T-helper 1 cell treated with Interleukin-12 subunit alpha and Interleukin-12 subunit beta and Interleukin-4 antibody, amounts not matched to agents 30 ng/mL and 1 ng/mL, for 36 hours (primary cell): ENCODE data around the gene DHRSX. TPM values are rescaled to one million over a fixed set of nuclear protein-coding genes. Genes with fewer than 3 reads are reported as not detected.
"Not testable (repeated sequence)": the region's sequence is repeated elsewhere in the genome, so short reads cannot be mapped to it uniquely, and the experiment has no call there.

Source experiments
- intact Hi-C: fragments of 100-400 bp; cut with micrococcal nuclease; formaldehyde crosslinking; loops from one replicate; pipeline ENCODE4 v1.15.1; 2024
- total RNA-seq: library from RNA; stranded (reverse); gene quantifications from 2 replicates; pipeline ENCODE4 v1.2.3, GENCODE V29; 2022

DHRSX gene
- total RNA-seq, 1 donor from 2014 or later = 20.0 TPM

- intact Hi-C loops = no loop called here
Measured at GRCh38 chrX:2371026-2371711, 129.6 kb downstream of the DHRSX start.

GRCh38 chrX:2370456-2370855 lies 130.3 kb downstream of the DHRSX start:
- intact Hi-C loops = no loop called here

DNA sequence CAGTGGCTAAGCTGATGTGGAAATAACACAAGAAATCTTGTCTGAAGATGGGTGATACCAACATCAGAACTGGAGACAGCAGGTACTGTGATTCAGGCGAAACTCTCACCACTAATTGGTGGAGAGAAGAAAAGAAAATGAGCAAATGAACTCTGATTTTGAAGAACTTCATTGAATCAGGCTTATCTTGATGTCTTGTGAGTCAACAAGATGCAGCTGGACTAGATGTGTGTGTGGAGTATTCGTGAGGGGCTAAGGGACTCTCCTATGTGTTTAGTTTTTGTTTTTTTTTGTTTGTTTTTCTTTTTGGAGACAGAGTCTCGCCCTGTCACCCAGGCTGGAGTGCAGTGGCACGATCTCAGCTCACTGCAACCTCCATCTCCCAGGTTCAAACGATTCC lies 131.6 kb downstream of the DHRSX start:
- intact Hi-C loops = no loop called here

GRCh38 chrX:2360731-2361130 lies 140.0 kb downstream of the DHRSX start:
- intact Hi-C loops = no loop called here

DNA sequence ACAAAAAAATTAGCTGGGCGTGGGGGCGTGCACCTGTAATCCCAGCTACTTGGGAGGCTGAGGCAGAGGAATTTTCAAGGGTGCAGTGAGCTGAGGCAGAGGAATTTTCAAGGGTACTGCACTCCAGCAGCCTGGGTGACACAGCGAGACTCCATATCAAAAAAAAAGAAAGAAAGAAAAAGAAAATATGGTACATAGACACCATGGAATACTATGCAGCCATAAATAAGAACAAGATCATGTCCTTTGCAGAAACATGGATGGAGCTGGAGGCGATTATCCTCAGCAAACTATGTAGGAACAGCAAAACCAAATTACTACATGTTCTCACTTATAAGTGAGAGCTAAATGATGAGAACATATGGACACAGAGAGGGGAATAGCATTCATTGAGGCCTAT lies 141.3 kb downstream of the DHRSX start:
- intact Hi-C loops = not testable (repeated sequence)

DNA sequence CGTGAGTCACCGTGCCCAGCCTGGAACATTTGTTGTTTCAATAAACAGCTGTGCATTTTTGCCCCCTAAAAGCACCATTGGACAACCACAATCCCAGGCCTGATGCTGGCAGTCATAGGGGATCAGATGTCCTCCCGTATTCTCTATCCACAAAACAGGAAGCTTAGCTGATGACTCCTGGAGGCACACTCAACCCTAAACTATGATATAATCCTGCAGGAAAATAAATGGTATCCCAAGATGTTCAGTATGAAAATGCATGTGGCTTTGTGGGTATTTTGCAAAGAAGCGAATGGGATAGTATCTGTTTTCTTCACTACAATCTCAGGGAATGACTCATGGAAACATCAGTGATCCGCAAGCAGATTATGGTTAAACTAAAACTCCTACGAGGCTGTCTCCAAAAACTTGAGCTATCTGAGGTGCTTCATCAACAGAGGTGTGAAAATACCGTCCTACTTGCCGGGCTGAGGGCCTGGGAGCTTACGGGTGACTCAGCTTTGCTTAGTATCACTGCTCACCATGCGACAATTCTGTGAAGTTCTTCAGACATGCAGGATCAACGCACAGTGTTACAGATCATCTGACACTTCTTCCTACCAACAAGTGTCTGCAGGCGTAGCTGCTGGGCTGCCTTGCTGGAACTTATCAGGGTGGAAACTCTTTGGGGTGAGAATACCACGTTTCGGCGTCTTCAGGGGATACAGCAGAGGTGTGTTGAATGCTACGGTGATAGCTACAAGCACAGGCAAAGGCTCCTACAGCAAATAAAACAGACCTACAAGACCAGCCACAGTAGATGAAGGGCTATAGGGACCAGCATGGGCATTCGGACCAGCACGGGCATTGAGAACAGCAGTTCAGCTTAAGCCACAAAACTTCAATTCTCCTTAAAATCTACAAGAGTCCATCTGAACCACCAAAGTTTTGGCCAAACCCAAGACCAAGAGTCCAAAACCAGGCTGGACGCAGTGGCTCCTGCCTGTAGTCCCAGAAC lies 148.5 kb downstream of the DHRSX start:
- intact Hi-C loops = no loop called here

DNA sequence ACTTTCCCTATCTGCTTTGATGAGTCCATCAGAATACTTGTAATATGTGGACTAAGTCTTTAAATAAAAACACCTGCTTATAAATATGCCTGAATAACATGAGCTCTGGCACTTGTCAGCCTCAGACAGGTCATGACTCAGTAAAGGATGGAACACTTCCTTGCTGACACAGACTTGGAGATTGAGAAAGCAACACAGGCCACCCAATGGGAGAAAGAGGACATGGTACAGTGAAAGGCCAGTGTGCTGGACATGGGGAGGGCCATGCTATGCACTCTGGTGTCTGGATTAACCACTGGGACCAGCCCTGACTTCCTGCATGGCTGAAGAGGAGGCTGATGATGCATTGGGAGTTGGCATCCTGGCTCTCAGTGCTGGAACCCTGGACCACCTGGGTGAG lies 149.5 kb downstream of the DHRSX start:
- intact Hi-C loops = no loop called here

GRCh38 chrX:2350703-2351102 lies 150.1 kb downstream of the DHRSX start:
- intact Hi-C loops = not testable (repeated sequence)

- intact Hi-C loops = not testable (repeated sequence)
Measured at GRCh38 chrX:2350036-2350435, 150.7 kb downstream of the DHRSX start.

DNA sequence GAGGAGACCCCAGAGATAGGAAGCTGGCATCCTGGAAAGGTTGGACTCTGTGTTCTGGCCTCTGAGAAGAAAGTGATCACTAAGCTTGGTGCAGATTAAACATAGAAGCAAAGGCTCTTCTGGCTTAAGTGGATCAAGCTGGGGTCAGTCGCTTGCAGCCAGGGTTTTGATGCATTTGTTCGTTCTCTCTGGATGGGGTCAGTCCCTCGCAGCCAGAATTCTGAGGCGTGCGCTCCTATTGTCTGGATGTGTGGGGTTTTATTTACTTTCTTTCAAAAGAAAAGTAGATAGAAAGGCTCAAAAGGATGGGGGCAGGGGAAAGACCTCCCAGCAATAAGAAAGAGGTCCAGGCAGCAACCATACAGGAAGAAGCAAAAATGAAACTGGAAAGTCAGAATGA lies 152.6 kb downstream of the DHRSX start:
- intact Hi-C loops = no loop called here

GRCh38 chrX:2346158-2346557 lies 154.6 kb downstream of the DHRSX start:
- intact Hi-C loops = no loop called here

DNA sequence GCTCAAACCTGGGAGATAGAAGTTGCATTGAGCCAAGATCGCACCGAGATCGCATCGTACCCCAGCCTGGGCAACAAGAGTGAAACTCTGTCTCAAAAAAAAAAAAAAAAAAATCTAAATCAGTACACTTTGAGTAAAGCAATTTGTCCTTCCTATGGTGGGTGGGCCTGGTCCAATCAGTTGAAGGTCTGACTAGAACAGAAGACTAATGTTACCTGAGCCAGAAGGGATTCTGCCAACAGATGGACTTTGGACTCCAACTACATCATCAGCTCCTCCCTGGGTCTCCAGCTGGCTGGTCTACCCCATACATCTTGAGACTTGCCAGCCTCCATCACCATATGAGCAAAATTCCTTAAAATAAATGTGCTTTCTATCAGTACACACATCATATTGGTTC lies 155.2 kb downstream of the DHRSX start:
- intact Hi-C loops = no loop called here

DNA sequence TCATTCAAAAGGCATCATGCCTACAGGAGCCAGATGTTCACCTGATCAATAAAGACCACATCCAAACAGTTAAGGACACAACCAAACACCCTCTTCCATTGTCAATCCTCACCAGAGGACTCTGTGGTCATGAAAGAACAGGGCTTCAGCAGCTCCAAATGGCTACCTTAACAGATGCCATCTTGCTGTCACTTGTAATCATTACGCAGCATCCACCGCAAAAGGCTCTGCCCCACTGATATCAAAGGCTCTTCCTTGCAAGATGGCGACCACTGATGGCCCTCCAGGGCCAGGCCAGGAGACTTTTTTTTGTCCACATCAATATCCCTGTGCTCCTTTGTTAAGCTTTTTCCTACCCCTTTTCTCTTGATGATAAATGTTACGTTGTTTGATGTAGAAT lies 157.4 kb downstream of the DHRSX start:
- intact Hi-C loops = no loop called here

DNA sequence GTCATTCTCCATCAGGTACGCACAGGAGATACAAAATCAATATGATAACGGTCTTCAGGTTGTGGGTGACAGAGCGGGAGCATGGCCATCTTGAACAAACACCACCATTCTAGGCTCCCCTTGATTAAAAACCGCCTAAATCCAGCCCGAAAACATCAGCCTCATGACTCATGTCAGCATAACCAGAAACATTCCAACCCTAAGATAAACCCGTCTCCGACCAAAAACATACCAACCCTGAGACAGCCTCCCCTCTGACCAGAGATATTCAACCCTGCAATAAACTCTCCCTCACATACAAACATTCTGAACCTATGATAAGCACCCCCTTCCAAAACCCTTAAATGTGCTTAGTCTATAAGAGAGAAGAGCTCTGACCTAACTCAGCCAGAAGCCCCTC lies 157.9 kb downstream of the DHRSX start:
- intact Hi-C loops = no loop called here

- intact Hi-C loops = no loop called here
Measured at GRCh38 chrX:2342281-2342688, 158.5 kb downstream of the DHRSX start.

GRCh38 chrX:2340991-2341390 lies 159.8 kb downstream of the DHRSX start:
- intact Hi-C loops = no loop called here

DNA sequence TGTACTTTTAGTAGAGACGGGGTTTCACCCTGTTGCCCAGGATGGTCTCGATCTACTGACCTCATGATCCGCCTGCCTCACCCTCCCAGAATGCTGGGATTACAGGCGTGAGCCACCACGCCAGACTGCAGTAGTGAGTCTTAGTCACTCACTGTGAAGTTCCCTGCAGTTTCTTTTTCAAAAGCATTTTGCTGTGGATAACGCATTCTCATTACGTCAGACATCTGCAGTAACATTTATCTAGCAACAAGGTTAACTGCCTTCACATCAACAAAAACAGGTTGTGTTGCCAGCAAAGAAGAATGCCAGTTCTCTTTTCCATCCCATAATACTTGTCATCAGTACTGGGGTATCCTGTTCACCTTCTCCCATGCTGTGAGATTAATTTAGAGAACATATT lies 164.6 kb downstream of the DHRSX start:
- intact Hi-C loops = no loop called here

DNA sequence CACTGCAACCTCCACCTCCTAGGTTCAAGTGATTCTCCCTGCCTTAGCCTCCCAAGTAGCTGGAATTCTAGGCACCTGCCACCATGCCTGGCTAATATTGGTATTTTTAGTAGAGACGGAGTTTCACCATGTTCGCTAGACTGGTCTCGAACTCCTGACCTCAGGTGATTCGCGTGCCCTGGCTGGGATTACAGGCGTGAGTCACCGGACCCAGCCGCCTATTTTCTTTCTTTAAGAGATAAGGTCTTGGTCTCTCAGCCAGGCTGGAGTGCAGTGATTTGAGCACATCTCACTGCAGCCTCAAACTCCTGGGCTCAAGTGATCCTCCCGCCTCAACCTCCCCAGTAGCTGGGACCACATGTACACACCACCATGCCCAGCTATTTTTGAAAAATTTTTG lies 166.5 kb downstream of the DHRSX start:
- intact Hi-C loops = no loop called here

- intact Hi-C loops = no loop called here
Measured at GRCh38 chrX:2332252-2332651, 168.5 kb downstream of the DHRSX start.

DNA sequence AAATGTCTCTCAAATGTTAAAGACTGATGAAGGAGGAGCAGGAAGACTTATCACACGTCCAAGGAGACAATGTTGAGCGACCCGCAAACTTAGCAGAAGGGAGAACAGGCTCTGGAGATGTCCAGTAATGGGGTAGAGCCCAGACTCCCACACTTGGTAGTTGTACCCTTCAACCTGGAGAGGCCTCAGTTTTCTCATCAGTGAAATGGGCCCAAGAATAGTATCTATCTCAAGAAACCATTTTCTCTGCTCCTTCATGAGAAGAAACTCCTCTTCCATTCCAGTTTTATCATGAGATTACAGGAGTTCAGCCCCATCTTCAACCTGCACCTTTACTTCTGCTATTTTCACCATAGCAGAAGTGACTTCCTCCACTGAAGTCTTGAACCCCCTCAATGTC lies 169.9 kb downstream of the DHRSX start:
- intact Hi-C loops = no loop called here

DNA sequence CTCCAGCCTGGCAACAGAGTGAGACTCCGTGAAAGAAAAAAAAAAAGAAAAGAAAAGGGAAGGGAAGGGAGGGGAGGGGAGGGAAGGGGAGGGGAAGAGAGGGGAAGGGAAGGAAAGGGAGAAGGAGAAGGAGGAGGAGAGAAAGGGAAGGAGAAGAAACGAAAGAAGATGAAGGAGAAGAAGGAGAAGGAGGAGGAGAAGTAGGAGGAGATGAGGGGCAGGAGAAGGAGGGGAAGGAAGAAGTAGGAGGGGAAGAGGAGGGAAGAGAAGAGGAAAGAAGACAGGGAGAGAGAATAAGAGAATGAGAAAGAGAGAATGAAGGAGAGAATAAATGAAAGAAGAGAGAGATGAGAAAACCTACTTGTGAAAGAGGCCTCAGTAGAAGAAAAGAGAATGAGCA lies 170.3 kb downstream of the DHRSX start:
- intact Hi-C loops = no loop called here

DNA sequence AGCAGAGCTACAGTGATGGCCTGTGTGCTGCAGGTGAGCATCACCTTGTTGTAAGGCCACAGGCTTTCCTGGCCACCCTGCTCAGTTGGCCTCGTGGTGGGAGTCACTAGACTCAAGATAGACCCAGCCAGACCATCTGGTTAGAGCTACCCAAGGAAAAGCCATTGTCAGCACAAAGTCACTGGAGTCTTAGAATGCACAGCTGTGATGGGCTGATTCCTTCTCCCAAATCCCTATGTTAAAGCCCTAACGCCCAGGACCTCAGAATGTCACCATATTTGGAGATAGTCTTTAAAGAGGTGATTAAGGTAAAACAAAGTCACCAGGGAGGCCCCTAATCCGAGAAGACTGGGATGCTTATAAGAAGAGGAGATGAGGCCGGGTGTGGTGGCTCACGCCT lies 173.4 kb downstream of the DHRSX start:
- intact Hi-C loops = no loop called here
